B cell (primary cell): ENCODE measurements around the gene MYB.

Experiments used
- CTCF ChIP-seq: fragments of 200-600 bp; IDR thresholded peaks from one replicate; pipeline ENCODE4 v1.8.0; 2022; ENCODE audit warnings: antibody characterized with exemption, mild to moderate bottlenecking
- EZH2 ChIP-seq: IDR thresholded peaks from 2 replicates; pipeline ENCODE4 v1.6.1; 2012; ENCODE audit warnings: borderline replicate concordance, low read depth, mild to moderate bottlenecking, moderate library complexity, low read length; ENCODE audit not compliant: insufficient read depth, poor library complexity, severe bottlenecking

GRCh38 chr6:135221042-135221441 lies 39.9 kb downstream of the MYB start:
- TF ChIP-seq CTCF: no peak
- TF ChIP-seq EZH2: no peak
